GM23338 (cell line): ENCODE measurements around the gene DAAM1. TPM values are rescaled to one million over a fixed set of nuclear protein-coding genes. Genes with fewer than 3 reads are reported as not detected.

Experiments used
- ATAC-seq: fragments of 200-7000 bp; cut with Tn5 transposase; 3 replicates; pipeline ENCODE4 v1.9.1; 2020
- DNase-seq: peaks from one replicate; pipeline ENCODE4 v3.0.0-alpha.2; 2015; ENCODE audit warnings: low spot score
- H2AFZ ChIP-seq: fragments of 200-600 bp; sonication (generic); 2 replicates; pipeline ENCODE4 v1.8.0; 2016; ENCODE audit warnings: antibody characterized with exemption, mild to moderate bottlenecking, moderate library complexity
- H3F3A ChIP-seq: fragments of 200-600 bp; sonication (generic); replicated peaks from 2 replicates; pipeline ENCODE4 v1.8.0; 2017; ENCODE audit warnings: antibody characterized with exemption, mixed run types, low read depth
- H3K27ac ChIP-seq: fragments of 200-600 bp; sonication (generic); 2 replicates; pipeline ENCODE4 v1.6.1; 2016; ENCODE audit warnings: low read depth
- H3K27me3 ChIP-seq: fragments of 200-600 bp; sonication (generic); 2 replicates; pipeline ENCODE4 v1.8.0; 2016; ENCODE audit warnings: mild to moderate bottlenecking, mixed run types, moderate library complexity; ENCODE audit not compliant: insufficient read depth
- H3K36me3 ChIP-seq: fragments of 200-600 bp; sonication (generic); 2 replicates; pipeline ENCODE4 v1.8.0; 2016; ENCODE audit warnings: mild to moderate bottlenecking; ENCODE audit not compliant: insufficient read depth
- H3K4me1 ChIP-seq: fragments of 200-600 bp; sonication (generic); 2 replicates; pipeline ENCODE4 v1.8.0; 2016; ENCODE audit warnings: mild to moderate bottlenecking, moderate library complexity; ENCODE audit not compliant: insufficient read depth
- H3K4me2 ChIP-seq: fragments of 200-600 bp; sonication (generic); 2 replicates; pipeline ENCODE4 v1.7.1; 2017; ENCODE audit warnings: mixed run types
- H3K4me3 ChIP-seq: fragments of 200-600 bp; sonication (generic); 2 replicates; pipeline ENCODE4 v1.6.1; 2016; ENCODE audit warnings: mixed run types
- H3K79me2 ChIP-seq: fragments of 200-600 bp; sonication (generic); replicated peaks from 2 replicates; pipeline ENCODE4 v1.8.0; 2017; ENCODE audit warnings: mild to moderate bottlenecking; ENCODE audit not compliant: insufficient read depth
- H3K9me2 ChIP-seq: fragments of 200-600 bp; sonication (generic); 2 replicates; pipeline ENCODE4 v1.8.0; 2017; ENCODE audit not compliant: insufficient read depth
- H4K20me1 ChIP-seq: fragments of 200-600 bp; sonication (generic); replicated peaks from 2 replicates; pipeline ENCODE4 v1.8.0; 2017; ENCODE audit warnings: mild to moderate bottlenecking; ENCODE audit not compliant: insufficient read depth
- H3K27ac Mint-ChIP-seq: 2 replicates; pipeline ENCODE4 v1.8.0; 2020; ENCODE audit warnings: inconsistent platforms, mild to moderate bottlenecking, moderate library complexity, mixed read lengths
- H3K27me3 Mint-ChIP-seq: 3 replicates; pipeline ENCODE4 v1.8.0; 2022; ENCODE audit warnings: low read depth, mild to moderate bottlenecking, moderate library complexity, mixed read lengths, inconsistent platforms; ENCODE audit not compliant: insufficient read depth, poor library complexity
- H3K36me3 Mint-ChIP-seq: 3 replicates; pipeline ENCODE4 v1.8.0; 2021; ENCODE audit warnings: low read depth, mild to moderate bottlenecking, inconsistent platforms, moderate library complexity, mixed read lengths
- H3K4me1 Mint-ChIP-seq: 3 replicates; pipeline ENCODE4 v1.8.0; 2020; ENCODE audit warnings: mild to moderate bottlenecking, inconsistent platforms, mixed read lengths
- H3K4me3 Mint-ChIP-seq: 3 replicates; pipeline ENCODE4 v1.8.0; 2021; ENCODE audit warnings: moderate library complexity, mild to moderate bottlenecking, inconsistent platforms, mixed read lengths
- H3K9me3 Mint-ChIP-seq: 3 replicates; pipeline ENCODE4 v1.8.0; 2020; ENCODE audit warnings: moderate library complexity, mild to moderate bottlenecking, inconsistent platforms, mixed read lengths
- CREB1 ChIP-seq: fragments of 250-450 bp; sonication (Bioruptor Pico); IDR thresholded peaks from 2 replicates; pipeline ENCODE4 v1.5.0; 2020; ENCODE audit warnings: low read depth, mild to moderate bottlenecking, moderate library complexity
- CTCF ChIP-seq, 2 experiments: fragments of 200-600 bp in 1 of 2; sonication (generic) in 1 of 2; conservative IDR thresholded peaks; 2 replicates each; pipeline versions ENCODE4 v1.5.1 to v1.6.1; 2016 to 2017; ENCODE audit warnings: antibody characterized with exemption in 2 of 2, low read depth in 2 of 2, mild to moderate bottlenecking in 2 of 2, moderate library complexity in 1 of 2
- NANOG ChIP-seq: IDR thresholded peaks from 2 replicates; pipeline ENCODE4 v1.6.1; 2016; ENCODE audit warnings: antibody characterized with exemption, borderline replicate concordance
- STAT1 ChIP-seq: IDR thresholded peaks from one replicate; pipeline ENCODE4 v1.6.1; 2016; ENCODE audit warnings: antibody characterized with exemption; ENCODE audit not compliant: unreplicated experiment
- ZNF114 ChIP-seq: fragments of 250-450 bp; sonication (Bioruptor Pico); IDR thresholded peaks from 2 replicates; pipeline ENCODE4 v1.5.0; 2020; ENCODE audit warnings: mild to moderate bottlenecking, moderate library complexity
- ZNF331 ChIP-seq: fragments of 250-450 bp; sonication (Bioruptor Pico); IDR thresholded peaks from 2 replicates; pipeline ENCODE4 v1.5.0; 2020; ENCODE audit warnings: low read depth, mild to moderate bottlenecking, moderate library complexity
- polyA plus RNA-seq: library from polyadenylated mRNA; unstranded; fragments of >200 nt; fragmentation: Nextera tagmentation; extraction: Ambion mirVana; gene quantifications from 2 replicates; pipeline ENCODE4 v1.2.1, GENCODE V29; 2016
- total RNA-seq: library from RNA; depleted of rRNA; stranded (reverse); fragments of >200 nt; shearing (Covaris generic); gene quantifications from 2 replicates; pipeline ENCODE4 v1.2.3, GENCODE V29; 2014
- TF ChIP-seq, protein P1 (sequence below): IDR thresholded peaks from one replicate; pipeline ENCODE4 v1.6.1; 2018; ENCODE audit warnings: antibody characterized with exemption; ENCODE audit not compliant: unreplicated experiment
- TF ChIP-seq, protein P2 (sequence below): fragments of 250-450 bp; sonication (Bioruptor Pico); IDR thresholded peaks from 2 replicates; pipeline ENCODE4 v1.5.0; 2020; ENCODE audit warnings: mild to moderate bottlenecking, moderate library complexity

DAAM1 gene
- total and polyA plus RNA-seq, 2 experiments from 2014 or later: 36.3 to 42.1 TPM

DNA sequence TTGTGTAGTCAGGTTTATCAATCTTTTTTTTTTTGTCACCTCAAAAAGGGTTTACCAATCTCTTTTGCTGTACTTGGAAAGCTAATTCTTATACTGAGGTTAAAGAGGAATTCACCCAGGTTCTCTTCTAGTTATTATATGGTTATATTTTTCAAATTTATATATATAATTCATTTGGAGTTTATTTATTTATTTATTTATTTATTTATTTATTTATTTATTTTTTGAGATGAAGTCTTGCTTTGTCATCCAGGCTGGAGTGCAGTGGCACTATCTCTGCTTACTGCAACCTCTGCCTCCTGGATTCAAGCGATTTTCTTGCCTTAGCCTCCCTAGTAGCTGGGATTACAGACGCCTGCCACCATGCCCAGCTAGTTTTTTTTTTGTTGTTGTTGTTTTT is 202.9 kb downstream of the DAAM1 start (continued):
- TF ChIP-seq STAT1 (no peak), NANOG (no peak), CREB1 (no peak), ZNF331 (no peak), CTCF (conservative IDR thresholded peaks at IDR 0.05; ENCODE audit: low read depth in 2 of 2) (no peak), ZNF114 (CRISPR knock-in tag) (no peak)
- TF ChIP-seq, protein P1, sequence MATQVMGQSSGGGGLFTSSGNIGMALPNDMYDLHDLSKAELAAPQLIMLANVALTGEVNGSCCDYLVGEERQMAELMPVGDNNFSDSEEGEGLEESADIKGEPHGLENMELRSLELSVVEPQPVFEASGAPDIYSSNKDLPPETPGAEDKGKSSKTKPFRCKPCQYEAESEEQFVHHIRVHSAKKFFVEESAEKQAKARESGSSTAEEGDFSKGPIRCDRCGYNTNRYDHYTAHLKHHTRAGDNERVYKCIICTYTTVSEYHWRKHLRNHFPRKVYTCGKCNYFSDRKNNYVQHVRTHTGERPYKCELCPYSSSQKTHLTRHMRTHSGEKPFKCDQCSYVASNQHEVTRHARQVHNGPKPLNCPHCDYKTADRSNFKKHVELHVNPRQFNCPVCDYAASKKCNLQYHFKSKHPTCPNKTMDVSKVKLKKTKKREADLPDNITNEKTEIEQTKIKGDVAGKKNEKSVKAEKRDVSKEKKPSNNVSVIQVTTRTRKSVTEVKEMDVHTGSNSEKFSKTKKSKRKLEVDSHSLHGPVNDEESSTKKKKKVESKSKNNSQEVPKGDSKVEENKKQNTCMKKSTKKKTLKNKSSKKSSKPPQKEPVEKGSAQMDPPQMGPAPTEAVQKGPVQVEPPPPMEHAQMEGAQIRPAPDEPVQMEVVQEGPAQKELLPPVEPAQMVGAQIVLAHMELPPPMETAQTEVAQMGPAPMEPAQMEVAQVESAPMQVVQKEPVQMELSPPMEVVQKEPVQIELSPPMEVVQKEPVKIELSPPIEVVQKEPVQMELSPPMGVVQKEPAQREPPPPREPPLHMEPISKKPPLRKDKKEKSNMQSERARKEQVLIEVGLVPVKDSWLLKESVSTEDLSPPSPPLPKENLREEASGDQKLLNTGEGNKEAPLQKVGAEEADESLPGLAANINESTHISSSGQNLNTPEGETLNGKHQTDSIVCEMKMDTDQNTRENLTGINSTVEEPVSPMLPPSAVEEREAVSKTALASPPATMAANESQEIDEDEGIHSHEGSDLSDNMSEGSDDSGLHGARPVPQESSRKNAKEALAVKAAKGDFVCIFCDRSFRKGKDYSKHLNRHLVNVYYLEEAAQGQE: no peak

DNA sequence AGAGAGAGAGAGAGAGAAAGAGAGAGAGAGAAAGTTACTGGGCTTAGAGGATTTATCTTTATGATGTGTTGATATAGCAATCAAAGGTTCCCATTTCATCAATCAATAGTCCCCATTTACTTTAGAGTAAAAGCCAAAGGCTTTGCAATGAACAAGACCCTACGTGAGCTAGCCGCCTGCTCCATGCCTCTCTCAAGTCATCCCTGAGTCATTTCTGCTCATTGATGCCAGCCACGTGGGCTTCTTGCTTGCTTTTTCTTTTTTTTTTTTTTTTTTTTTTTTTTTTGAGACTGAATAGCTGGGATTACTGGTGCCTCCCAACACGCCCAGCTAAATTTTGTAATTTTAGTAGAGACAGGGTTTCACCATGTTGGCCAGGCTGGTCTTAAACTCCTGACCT is 205.8 kb downstream of the DAAM1 start:
- Mint-ChIP-seq H3K4me1 (peaks cover 7% of the 10 kb centered on the region; the same call in 2 of the 3 replicates), H3K9me3 (no peaks in the 10 kb centered on the region; the same call in 2 of the 3 replicates), H3K27me3 (no peaks in the 10 kb centered on the region), H3K4me3 (no peak overlapping the region), H3K27ac (no peak overlapping the region), H3K36me3 (no peaks in the 10 kb centered on the region)
- Histone ChIP-seq H3K4me2 (no peak overlapping the region), H3K27ac (no peak overlapping the region), H3K27me3 (no peaks in the 10 kb centered on the region), H4K20me1 (no peaks in the 10 kb centered on the region), H2AFZ (no peak overlapping the region), H3K79me2 (no peaks in the 10 kb centered on the region), H3K4me3 (no peak overlapping the region), H3K4me1 (no peaks in the 10 kb centered on the region; the same call in 1 of the 2 replicates), H3F3A (no peaks in the 10 kb centered on the region), H3K36me3 (no peaks in the 10 kb centered on the region), H3K9me2 (no peaks in the 10 kb centered on the region; the same call in 1 of the 2 replicates)
- DNase-seq: no peak
- ATAC-seq: no peak
- no peak for TF ChIP-seq NANOG
- TF ChIP-seq, protein P2, sequence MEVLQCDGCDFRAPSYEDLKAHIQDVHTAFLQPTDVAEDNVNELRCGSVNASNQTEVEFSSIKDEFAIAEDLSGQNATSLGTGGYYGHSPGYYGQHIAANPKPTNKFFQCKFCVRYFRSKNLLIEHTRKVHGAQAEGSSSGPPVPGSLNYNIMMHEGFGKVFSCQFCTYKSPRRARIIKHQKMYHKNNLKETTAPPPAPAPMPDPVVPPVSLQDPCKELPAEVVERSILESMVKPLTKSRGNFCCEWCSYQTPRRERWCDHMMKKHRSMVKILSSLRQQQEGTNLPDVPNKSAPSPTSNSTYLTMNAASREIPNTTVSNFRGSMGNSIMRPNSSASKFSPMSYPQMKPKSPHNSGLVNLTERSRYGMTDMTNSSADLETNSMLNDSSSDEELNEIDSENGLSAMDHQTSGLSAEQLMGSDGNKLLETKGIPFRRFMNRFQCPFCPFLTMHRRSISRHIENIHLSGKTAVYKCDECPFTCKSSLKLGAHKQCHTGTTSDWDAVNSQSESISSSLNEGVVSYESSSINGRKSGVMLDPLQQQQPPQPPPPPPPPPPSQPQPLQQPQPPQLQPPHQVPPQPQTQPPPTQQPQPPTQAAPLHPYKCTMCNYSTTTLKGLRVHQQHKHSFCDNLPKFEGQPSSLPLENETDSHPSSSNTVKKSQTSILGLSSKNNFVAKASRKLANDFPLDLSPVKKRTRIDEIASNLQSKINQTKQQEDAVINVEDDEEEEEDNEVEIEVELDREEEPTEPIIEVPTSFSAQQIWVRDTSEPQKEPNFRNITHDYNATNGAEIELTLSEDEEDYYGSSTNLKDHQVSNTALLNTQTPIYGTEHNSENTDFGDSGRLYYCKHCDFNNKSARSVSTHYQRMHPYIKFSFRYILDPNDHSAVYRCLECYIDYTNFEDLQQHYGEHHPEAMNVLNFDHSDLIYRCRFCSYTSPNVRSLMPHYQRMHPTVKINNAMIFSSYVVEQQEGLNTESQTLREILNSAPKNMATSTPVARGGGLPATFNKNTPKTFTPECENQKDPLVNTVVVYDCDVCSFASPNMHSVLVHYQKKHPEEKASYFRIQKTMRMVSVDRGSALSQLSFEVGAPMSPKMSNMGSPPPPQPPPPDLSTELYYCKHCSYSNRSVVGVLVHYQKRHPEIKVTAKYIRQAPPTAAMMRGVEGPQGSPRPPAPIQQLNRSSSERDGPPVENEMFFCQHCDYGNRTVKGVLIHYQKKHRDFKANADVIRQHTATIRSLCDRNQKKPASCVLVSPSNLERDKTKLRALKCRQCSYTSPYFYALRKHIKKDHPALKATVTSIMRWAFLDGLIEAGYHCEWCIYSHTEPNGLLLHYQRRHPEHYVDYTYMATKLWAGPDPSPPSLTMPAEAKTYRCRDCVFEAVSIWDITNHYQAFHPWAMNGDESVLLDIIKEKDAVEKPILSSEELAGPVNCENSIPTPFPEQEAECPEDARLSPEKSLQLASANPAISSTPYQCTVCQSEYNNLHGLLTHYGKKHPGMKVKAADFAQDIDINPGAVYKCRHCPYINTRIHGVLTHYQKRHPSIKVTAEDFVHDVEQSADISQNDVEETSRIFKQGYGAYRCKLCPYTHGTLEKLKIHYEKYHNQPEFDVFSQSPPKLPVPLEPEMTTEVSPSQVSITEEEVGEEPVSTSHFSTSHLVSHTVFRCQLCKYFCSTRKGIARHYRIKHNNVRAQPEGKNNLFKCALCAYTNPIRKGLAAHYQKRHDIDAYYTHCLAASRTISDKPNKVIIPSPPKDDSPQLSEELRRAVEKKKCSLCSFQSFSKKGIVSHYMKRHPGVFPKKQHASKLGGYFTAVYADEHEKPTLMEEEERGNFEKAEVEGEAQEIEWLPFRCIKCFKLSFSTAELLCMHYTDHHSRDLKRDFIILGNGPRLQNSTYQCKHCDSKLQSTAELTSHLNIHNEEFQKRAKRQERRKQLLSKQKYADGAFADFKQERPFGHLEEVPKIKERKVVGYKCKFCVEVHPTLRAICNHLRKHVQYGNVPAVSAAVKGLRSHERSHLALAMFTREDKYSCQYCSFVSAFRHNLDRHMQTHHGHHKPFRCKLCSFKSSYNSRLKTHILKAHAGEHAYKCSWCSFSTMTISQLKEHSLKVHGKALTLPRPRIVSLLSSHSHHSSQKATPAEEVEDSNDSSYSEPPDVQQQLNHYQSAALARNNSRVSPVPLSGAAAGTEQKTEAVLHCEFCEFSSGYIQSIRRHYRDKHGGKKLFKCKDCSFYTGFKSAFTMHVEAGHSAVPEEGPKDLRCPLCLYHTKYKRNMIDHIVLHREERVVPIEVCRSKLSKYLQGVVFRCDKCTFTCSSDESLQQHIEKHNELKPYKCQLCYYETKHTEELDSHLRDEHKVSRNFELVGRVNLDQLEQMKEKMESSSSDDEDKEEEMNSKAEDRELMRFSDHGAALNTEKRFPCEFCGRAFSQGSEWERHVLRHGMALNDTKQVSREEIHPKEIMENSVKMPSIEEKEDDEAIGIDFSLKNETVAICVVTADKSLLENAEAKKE (CRISPR knock-in tag): no peak
- TF ChIP-seq STAT1: no peak
- TF ChIP-seq, protein P1: no peak
- no peak for TF ChIP-seq CREB1
- TF ChIP-seq ZNF331: no peak
